ENCODE data around the gene TRPV5.
"Not testable (repeated sequence)": the region's sequence is repeated elsewhere in the genome, so short reads cannot be mapped to it uniquely, and the experiment has no call there.

Gene TRPV5

DNA sequence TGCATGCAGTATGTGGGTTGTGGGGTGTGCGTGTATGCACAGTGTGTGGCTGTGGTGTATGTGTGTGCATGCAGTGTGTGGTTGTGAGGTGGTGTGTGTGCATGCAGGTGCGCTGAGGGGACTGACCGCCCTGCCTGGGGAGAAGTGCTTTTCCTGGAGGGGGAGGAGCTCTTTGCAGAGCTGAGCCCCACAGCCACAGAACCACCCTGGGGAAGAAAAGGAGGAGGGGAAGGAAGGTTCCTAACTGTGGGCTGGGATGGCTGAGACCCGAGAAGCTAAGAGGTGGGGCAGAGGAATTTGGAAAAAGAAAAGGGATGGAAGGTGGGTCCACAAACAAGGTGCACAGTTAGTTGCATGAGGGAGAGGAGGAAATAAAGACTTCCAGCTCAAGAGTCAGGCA is at the start of gene TRPV5:
Gene TRPV5, minus strand, starts transcription at position 123 of the 400 bp plus-strand sequence. CDS start 287 bp downstream, outside the sequence.
- DNase-seq = no peak

DNA sequence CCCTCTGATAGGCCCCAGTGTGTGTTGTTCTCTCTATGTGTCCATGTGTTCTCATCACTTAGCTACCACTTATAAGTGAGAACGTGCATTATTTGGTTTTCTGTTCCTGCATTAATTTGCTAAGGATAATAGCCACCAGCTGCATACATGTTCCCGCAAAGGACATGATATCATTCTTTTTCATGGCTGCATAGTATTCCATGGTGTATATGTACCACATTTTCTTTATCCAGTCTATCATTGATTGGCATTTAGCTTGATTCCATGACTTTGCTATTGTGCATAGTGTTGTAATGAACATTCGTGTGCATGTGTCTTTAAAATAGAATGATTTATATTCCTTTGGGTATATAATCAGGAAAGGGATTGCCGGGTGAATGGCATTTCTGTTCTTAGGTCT is 44.9 kb upstream of the TRPV5 start:
- DNase-seq = not testable (repeated sequence)

DNA sequence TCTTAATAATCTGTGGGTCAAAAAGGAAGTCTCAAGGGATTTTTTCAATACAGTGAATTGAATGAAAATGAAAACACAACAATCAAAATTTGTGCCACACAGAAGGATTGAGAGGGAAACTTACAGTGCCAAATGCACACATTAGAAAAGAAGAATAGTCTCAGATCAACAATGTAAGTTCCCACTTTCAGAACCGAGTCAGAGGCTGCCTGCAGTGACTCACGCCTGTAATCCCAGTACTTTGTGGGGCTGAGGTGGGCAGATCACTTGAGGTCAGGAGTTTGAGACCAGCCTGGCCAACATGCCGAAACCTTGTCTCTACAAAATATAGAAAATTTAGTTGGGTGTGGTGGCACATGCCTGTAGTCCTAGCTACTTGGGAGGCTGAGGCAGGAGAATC is 41.1 kb upstream of the TRPV5 start:
- DNase-seq = no peak

DNA sequence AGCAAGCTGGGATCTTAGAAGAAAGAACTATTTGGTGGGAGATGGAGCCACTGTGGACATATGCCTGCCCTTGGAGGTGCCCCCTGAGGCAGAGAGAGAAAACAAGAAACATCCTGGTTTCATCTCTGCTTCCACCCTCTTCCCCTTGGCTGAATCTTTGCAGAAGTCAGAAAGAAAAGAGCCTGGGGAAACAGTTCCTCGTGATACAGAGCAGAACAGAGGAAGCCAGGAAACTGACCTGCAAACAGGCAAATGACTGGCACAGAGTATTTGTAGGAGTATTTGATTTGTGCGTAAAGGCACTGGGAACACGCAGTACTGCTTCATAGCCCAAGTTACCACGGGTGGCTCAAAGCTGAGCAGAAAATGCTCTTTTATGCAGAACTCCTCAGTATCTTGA is 35.6 kb upstream of the TRPV5 start:
- DNase-seq = no peak

DNA sequence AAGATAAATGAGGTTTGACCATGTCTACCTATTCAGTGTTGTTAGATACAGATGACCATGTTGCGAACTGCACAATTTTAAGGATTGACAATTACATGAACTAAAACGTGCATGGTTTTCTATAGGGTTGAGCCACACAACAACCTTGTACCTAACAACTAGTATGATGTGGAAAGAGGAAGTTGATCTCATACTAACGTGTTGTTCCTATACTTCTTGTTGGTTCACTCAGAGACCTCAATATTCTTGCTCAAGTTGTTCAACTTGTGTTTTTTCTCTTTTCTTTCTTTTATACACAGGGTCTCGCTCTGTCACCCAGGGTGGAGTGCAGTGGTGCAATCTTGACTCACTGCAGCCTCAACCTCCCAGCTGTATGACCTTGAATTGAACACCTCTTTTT is 34.7 kb upstream of the TRPV5 start:
- no peak for DNase-seq

DNA sequence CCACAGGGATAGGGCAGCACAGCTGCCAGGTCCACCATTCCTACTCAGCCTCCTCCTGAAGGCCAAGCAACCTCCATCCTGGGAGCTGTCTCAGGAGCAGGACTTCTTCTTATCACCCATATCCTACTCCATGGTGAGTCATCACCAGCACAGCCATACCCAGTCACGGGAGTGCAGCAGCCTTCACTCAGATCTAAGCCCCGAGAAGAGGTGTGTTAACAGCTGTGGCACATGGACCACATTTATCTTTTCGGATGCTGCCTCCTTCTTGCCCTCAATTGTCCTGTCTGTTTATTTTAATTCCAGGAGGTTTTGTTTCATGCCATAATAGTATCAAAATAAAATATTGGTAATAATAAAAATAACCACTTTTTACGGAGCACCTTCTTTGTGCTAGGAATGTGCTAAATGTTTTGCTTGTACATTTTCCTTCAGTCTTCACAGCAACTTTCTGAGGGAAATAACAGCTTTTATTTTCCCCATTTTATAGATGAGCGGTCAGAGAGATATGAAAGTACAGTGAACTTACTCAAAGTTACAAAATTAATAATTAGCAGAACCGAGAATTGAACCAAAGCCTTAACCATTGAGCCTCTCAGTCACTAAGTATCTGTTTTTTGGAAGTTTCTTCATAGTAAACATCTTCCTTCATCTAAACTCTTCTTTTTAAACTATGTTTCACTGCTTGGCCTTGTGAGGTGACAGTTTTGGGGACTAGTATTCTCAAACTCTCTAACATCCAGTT is 31.1 kb upstream of the TRPV5 start:
- no peak for DNase-seq

DNA sequence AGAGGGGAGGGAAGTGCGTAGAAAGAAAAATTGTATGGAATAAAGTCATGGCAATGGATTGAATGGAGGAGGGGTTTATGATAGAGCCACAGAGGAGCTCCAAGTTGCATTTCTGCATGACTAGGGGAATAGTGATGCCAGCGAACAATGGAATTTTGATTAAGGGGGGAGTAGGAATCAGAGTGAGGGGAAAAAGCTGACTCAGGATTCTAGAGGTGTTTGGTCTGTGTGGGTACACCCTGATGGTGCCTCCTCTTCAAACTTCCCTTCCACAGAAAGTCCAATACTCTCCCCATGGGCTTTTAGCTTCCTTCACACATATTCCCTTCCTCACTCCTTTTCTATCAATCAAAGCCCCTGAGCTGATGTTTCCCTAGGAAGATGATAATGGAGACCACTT is 30.4 kb upstream of the TRPV5 start:
- DNase-seq = no peak

DNA sequence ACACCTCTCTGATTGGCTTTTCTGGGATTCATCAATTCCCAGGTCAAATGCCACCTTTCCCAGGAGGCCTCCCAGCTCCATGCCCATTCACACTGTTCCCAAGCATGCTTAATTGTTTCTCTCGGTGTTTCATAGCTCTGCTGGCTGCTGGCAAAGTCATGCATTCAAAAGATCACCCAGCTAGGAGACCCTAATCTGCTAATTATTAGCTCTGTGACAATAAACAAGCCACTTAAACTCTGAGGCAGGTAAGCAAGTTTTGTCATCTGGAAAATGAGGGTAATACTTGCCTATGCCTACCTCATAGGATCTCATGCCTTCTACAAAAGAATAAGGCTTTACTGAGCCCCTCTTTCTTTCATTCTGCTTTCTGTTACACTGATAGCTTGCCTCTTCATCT is 29.4 kb upstream of the TRPV5 start:
- no peak for DNase-seq

DNA sequence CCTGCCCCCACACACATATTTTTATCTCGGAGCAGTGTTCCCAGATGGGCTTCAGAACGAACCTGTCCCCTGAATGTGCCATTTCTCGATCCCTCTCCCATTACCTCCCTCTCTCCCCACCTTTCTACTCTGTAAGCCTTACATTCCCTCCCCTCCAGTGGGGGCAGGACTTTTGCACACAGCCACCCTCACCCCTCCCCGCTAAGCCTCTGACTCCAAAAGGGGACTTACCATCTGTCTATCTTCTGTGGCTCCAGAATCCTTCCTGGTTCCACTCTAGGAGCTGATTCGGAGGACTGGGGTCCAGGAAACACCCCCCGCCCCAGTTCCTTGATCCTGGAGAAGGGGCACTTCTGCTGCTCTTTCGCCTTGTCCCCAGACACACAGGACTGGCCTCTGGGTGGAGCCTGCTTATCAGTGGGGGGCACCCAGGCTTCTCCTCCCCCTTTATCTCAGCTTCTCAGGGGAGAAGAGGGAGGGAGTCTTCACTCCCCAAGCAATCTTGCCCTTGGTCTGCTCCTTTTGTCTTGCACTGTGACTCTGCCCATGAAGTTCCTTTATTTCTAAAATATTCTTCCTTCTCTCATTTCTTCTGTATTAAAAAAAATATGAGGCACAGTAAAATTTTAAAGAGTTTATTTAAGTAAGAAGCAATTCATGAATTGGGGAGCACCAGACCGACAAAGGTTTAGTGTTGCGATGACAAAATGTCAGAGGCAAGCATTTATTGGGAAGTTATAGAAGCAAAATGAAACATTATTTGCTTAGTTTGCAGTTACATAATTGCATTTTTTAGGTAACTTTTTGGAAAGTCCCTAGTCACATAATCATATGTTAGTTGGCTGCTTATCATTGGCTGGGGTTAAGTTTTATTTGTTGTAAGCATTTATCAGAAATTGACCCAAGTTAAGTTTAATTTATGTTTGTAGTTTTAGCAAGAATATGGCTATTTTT is 28.7 kb upstream of the TRPV5 start, which contains the start of gene KEL:
Gene KEL, minus strand, starts transcription at position 391 of the 954 bp plus-strand sequence. Its CDS starts 157 bp downstream, at position 234.
- no peak for DNase-seq

DNA sequence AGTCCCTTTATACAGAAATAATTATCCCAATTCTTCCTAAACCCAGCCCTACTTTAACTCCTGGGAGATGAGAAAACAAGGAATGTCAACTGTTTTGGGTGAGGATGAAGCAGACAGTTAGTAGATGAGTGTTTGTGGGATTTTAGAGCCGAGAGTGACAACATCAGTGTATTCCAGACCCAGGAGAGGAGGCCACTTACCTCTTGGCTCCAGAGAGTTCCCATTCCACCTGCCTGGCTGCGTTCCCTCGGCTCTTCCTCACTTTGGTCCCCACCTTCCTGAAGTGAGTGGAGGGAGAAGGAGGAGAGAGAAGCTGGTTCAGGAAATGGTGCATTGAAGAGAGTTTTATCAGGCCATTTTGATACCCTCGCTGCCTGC is 28.0 kb upstream of the TRPV5 start:
- no peak for DNase-seq

DNA sequence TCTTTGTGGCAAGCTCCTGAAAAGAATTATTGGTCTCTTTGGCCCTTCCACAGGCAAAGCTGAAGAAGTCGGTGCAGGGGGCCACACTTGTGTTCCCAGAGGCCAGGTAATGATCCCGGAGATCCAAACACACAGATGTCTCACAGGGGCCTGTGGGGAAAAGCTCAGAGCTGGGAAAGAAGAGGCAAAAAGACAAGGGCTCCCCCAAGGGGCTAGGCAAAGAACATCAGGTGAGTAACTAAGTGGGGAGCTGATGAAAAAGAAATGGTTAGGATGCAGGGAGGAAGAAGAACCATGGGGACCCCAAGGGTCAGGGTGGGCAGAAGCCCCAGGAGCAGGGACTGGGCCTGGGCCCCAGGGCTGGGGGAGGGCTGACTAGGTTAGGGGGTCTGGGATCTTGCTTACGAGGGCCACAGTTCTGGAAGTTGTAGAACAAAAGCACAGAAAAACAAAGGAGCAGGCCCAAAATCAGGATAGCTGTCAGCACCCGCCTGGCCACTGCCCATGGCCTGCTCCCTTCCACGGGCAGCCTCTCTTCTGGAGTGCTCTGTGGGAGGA is 27.5 kb upstream of the TRPV5 start:
- no peak for DNase-seq

DNA sequence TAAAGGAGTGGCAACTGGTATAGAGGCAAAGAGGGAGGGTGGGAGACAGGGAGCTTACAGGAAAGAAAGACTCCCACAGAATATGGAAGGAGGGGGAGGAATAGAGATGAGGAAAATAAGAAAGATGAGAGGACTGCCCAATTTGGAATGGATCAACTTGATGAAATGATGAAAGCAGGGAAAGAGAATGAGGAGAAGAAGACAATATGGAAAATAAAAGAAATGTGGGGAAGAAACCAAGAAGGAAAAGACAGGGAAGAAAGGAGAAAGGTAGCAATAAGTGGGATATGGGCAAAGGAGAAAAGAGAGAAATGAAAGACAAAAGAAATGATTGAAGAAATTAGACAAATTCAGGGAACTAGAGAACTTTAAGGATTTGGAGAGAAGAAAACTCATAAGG is 25.7 kb upstream of the TRPV5 start:
- DNase-seq = no peak

DNA sequence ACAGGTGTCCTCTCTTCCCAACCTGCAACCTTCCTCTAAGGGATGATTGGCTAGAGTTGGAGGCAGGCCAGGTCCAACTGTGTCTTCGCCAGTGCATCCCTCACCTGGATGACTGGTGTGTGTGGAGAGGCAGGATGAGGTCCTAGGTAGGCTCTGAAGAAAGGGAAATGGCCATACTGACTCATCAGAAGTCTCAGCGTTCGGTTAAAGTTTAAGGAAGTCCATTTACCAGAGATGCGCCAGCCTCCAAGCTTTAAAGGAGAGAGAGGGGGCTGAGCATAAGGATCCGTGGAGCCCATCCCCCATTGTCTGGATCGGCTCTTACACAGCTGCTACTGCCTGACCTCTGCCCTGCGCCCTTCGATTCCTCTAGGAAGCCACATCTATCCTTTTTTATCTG is 24.2 kb upstream of the TRPV5 start:
- no peak for DNase-seq

DNA sequence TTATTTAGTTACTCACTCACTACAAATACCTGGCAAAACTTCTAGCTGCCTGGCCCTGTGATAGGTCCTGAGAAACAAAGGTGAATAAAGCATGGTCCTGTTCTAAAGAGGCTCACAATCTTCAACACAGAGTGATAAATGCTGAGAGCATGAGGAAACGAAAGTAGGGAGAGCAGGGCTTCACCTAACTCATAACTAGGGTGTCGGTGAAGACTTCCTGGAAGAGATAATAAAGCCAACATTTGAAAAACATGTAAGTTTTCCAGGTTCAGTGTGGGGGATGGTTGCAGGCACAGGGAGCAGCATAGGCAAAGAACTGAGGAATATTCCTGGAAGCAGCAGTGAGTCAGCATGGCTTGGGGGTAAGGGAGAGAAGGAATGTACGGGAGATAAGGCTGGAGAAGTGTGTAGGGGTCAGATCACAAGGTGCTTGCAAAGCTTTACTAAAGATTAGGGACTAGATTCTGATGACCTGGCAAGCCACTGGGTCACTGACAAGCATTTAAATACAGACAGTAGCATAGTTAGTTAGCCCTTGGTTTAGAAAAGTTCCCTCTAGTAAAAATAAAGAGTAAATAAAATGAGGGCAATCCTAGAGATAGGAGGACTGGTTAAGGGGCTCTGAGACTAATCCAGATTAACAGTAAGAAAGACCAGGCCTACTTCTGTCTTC is 23.5 kb upstream of the TRPV5 start:
- DNase-seq = no peak

DNA sequence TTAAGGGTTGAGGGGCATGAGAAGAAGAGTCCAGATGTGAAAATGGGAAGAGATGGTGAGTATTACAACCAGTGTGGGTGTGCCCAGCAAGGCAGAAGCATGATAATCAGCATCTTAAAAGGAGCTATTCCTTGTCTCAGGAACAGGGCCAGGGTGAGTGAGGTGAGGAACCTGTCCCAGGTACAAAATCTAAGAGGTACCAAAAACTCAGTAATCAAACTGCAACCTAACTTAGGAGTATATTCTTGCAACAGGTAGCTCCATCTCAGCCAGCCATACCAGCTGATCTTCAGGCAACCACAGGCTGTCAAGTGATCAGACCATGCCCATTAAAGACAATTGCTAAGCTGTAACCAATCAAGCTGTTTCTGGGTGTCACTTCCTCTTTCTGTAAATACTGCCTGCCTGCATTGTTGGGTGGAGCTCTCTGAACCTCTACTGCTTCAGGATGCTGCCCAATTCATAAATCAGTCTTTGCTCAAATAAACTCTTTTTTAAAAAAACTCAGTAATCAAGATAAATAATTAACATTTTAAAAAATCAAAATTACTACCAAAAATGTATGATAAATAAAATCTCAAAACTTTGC is 21.2 kb upstream of the TRPV5 start:
- DNase-seq = no peak

DNA sequence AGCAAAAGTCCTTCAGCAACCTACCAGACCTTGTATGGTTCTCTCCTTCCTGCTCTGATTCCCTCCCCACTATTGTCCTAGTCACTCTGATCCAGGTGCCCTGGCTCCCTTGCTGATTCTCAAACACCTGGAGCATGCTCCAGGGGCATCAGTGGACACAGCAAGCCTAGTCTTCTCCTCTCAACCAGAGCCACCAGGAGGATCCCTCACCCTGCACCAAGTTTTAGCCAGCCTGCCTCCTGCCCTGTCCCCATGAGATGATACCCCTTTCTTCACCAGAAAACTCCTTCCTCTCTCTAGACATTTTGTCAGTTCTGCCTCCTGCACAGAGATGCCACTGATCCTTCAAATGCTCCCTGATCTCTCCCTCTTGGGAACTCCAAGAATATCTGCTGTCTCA is 16.7 kb upstream of the TRPV5 start:
- no peak for DNase-seq

DNA sequence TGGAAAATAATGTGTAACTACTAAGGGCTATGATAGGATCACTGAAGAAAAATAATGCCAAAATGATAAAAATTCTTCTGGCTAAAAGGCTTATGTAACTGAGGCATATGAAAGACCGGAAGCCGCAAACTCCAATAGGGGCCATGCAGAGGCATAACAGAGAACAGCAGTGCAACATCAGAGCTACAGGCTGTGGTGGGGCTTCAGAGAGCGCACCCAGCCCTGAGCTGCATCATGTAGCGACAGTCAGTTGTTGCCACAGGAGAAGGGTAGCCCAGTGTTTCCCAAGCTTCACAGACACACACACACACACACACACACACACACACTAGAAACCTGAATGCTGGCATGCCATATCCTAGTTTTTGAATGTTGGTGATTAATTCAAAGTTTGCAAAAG is 15.1 kb upstream of the TRPV5 start:
- DNase-seq = no peak

DNA sequence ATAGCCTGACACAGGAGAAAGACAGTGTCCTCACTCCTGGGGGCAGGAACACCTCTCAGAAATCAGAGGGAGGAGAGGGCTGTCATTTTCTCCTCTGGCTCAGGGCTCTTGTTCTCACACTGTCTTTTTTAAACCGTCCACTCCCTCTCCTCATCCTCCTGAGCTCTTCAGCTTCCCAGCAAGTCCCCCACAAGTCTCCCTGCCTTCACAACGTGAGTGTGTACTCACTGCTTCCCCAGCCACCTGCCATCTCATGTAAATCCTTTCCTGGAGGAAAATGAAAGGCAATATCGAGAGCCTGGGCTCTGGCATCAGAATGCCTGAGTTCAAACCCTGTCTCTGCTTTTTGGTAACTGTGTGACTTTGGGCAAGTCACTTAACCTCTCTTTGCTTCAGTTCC is 11.5 kb upstream of the TRPV5 start:
- no peak for DNase-seq

DNA sequence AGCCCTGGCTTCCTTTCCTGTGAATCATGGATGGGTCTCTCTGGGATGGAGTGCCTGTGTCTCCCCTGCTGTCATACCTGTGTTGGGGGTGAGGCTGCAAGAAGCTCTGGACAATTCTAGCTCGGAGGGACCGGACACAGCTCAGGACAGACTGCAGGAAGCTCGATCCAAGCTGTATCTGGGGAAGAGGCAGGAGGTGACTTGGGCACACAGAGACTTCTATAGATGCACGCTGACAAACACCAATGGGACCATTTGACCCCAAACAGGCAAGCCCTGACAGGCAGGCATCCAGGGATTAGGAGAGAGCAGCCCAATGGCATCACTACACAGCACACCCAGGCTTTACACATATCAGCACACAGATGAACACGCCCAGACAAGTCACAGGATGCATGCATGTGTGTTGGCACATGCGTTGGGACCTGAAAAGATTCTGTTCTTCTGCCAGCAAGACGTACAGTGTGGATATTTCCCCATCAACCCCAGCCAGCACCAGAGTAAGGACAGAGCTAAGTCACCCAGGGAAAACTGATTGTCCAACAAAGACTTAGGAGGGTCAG is 10.2 kb upstream of the TRPV5 start:
- DNase-seq = no peak

DNA sequence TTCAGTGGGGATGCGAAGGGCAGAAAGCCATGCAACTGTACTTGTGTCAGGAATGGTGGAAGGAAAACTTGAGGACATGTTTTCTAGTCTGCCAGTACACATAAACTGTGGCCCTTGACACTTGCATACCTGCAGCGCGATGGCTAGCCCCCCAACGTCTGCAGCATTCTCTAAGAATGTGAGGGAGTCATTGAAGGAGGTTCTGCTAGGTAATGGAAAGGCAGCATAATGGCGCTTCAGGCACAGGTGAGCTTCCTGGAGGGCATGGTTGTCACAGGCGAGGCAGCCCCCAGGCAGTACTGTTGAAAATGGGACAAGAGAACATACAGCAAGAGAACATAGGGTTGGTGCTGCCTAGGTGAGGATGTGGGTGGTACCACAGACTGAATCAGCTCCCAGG is 9.2 kb upstream of the TRPV5 start:
- no peak for DNase-seq

DNA sequence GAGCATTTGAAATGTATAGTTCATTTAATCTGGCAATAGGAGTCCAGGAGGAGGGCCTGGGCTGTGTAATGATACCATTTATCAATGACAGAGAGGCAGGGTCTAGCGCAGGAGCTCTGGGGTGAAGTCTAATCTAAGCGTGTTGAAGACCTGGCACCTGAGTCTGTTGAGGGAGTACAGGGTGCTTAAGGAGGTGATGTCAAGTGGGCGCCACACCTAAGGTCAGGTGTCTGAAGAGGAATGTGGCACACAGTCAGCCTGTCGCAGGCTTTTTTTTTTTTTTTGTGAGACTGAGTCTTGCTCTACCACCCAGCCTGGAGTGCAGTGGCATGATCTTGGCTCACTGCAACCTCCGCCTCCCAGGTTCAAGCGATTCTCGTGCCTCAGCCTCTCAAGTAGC is 8.0 kb upstream of the TRPV5 start:
- DNase-seq = no peak

DNA sequence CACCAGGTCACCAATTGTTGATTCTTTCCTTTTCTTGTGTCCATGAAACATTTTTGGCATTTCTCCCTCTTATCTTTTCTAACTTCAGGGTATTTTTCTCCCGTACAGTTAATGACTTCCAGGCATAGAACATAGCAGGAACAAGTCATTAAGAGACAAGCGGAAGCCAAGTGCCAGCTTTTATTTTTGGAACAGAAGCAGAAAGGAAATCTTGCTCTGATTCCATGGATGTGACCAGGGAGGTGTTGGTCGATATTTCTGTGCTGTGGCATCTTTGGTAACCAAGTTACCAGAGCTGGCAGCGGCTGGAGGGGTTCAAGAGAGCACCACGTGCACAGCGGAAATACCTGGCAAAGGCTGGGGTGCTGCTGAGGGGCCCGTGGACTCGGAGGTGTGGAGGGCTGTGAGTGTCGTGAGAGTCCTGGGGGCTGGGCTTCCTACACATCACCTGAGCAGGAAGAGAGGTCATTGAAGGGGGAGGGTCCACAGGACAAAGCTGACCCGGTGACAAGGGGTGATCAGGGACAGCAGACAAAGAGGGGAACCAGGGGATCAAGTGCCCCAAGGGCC is 7.5 kb upstream of the TRPV5 start:
- no peak for DNase-seq

All from activated CD4-positive, CD25-positive, alpha-beta regulatory T cell treated with anti-CD3 and anti-CD28 coated beads, Interleukin-2, amount 50 U/mL, for 72 hours (primary cell).